GM23248 (cell line): ENCODE measurements around the gene GABRR2.

Source experiments
- EZH2 ChIP-seq: fragments of 200-600 bp; sonication (generic); IDR thresholded peaks from 2 replicates; pipeline ENCODE4 v1.6.1; 2018; ENCODE audit warnings: antibody characterized with exemption, mild to moderate bottlenecking; ENCODE audit not compliant: insufficient read depth, poor library complexity, severe bottlenecking
- EZH2phosphoT487 ChIP-seq: fragments of 200-600 bp; sonication (generic); IDR thresholded peaks from 2 replicates; pipeline ENCODE4 v1.6.1; 2018; ENCODE audit warnings: antibody characterized with exemption, moderate library complexity, mild to moderate bottlenecking, low read depth; ENCODE audit not compliant: insufficient read depth

DNA sequence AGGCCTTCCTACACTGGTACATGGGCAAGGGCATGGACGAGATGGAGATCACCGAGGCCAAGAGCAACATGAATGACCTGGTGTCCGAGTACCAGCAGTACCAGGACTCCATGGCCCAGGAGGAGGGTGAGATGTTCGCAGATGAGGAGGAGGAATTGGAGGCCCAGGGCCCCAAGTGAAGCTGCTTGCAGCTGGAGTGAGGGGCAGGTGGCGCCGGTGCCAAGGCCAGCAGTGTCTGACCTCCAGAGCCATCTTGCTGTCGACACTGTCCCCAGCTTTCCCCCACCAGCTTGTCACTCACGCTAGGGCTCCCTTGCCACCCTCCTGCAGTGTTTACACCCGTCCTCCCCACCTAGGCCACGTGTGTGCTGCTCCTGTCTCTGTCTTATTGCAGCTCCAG, 12.2 kb downstream of the GABRR2 start:
- no peak for TF ChIP-seq EZH2
- no peak for TF ChIP-seq EZH2phosphoT487
